Measurements from ENCODE around the gene C5AR2. TPM values are rescaled to one million over a fixed set of nuclear protein-coding genes. Genes with fewer than 3 reads are reported as not detected.
"Not testable (repeated sequence)": the region's sequence is repeated elsewhere in the genome, so short reads cannot be mapped to it uniquely, and the experiment has no call there.

C5AR2 gene
- total RNA-seq, 1 donor from 2014 or later, result 18.3 TPM

- no peak for TF ChIP-seq CTCF (IDR thresholded peaks at IDR 0.05)
- no peaks in the 10 kb centered on the region for H3K27me3 ChIP-seq
- DNase-seq (ENCODE audit: low spot score in 2 of 2), result no peak
- H3K36me3 ChIP-seq, result peaks cover 75 to 93% of the 10 kb centered on the region in 2 donors
- no peaks in the 10 kb centered on the region for H3K9me3 ChIP-seq
- H3K4me1 ChIP-seq, result no peaks in the 10 kb centered on the region
- no peak overlapping the region for H3K27ac ChIP-seq
- H3K4me3 ChIP-seq, result no peak overlapping the region
- intact Hi-C loops (cut with DNase I), result no loop called here
Measured at GRCh38 chr19:47356900-47357299, 24.9 kb downstream of the C5AR2 start.

GRCh38 chr19:47357788-47358680 is 26.1 kb downstream of the C5AR2 start:
- no peaks in the 10 kb centered on the region for H3K27me3 ChIP-seq
- TF ChIP-seq CTCF (IDR thresholded peaks at IDR 0.05), result no peak
- H3K36me3 ChIP-seq, result peaks cover 83 to 100% of the 10 kb centered on the region in 2 donors
- no peak for DNase-seq (ENCODE audit: low spot score in 2 of 2)
- no peak overlapping the region for H3K27ac ChIP-seq
- H3K4me3 ChIP-seq, result no peak overlapping the region
- H3K4me1 ChIP-seq, result no peaks in the 10 kb centered on the region
- intact Hi-C loops (cut with DNase I), result no loop called here
- H3K9me3 ChIP-seq, result no peaks in the 10 kb centered on the region

DNA sequence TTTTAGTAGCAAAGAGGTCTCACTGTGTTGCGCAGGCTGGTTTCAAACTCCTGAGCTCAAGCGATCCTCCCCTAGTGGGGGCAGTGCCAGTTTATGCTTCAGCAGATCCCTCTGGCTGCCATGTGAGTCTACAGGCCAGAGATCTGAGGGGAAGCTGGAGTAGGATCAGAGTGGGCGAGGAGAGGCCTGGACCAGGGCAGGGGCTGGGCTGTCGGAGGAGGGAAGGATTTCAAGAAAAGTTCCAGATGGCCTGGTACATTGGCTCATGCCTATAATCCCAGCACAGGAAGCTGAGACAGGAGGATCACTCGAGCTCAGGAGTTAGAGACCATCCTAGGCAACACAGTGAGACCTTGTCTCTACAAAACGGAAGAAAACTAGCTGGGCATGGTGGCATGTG is 27.0 kb downstream of the C5AR2 start:
- DNase-seq (ENCODE audit: low spot score in 2 of 2), result no peak
- Histone ChIP-seq H3K36me3 (peaks cover 83 to 100% of the 10 kb centered on the region in 2 donors), H3K27ac (no peak overlapping the region), H3K4me3 (no peak overlapping the region), H3K9me3 (no peaks in the 10 kb centered on the region), H3K4me1 (no peaks in the 10 kb centered on the region), H3K27me3 (no peaks in the 10 kb centered on the region)
- no peak for TF ChIP-seq CTCF (IDR thresholded peaks at IDR 0.05)
- intact Hi-C loops (cut with DNase I), result no loop called here

DNA sequence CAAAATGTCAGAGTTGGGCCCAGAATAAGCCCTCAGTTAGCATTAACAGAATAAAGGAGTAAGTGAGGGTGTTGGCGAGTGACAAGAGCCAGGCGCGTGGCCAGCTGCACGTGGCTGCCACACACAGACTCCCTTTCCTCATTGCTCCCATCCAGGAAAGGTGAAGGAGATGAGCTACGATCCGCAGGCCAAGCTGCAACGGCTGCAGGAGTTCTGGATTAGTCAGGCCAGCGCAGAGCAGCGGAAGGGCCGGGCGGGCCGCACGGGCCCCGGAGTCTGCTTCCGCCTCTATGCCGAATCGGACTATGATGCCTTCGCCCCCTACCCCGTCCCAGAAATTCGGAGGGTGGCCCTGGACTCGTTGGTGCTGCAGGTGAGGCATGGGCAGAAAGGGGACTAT is 30.3 kb downstream of the C5AR2 start:
- no peaks in the 10 kb centered on the region for H3K4me1 ChIP-seq
- no peaks in the 10 kb centered on the region for H3K27me3 ChIP-seq
- H3K9me3 ChIP-seq, result no peaks in the 10 kb centered on the region
- no peak overlapping the region for H3K27ac ChIP-seq
- H3K4me3 ChIP-seq, result no peak overlapping the region
- no peak for DNase-seq (ENCODE audit: low spot score in 2 of 2)
- TF ChIP-seq CTCF (IDR thresholded peaks at IDR 0.05), result no peak
- peaks cover 75 to 96% of the 10 kb centered on the region in 2 donors for H3K36me3 ChIP-seq
- intact Hi-C loops (cut with DNase I), result no loop called here

DNA sequence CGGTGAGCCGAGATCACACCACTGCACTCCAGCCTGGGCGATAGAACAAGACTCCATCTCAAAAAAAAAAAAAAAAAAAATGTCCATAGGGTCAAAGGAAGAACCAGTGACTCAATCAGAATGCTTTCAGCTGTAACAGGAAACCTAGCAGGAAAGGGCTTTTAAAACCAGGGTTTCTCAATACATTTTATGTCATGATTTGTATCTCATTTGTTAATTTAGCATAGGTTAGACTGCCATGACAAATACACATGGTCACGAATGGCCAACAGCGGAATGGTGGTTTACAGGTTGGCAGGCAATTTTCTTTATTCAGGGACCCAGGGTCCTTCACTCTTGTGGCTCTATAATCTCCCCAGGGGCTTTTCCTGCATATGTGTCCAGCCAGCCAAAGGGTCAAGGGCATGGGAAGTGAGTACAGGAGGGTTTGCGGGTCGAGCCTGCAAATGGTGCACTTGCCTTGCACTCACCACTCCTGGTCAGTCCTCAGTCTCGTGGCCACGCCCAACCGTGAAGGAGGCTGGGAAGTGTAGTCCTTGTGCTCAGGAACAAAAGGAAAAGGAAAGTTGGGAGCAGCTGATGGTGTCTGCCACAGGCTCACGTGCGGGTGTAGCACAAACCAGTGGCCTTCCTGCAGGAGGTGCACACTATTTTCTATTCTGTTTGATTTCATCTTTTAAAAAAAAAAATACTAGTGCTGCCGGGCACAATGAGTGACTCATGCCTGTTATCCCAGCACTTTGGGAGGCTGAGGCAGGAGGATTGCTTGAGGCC is 32.0 kb downstream of the C5AR2 start:
- TF ChIP-seq CTCF (IDR thresholded peaks at IDR 0.05), result no peak
- intact Hi-C loops (cut with DNase I), result no loop called here
- no peaks in the 10 kb centered on the region for H3K9me3 ChIP-seq
- no peaks in the 10 kb centered on the region for H3K27me3 ChIP-seq
- peaks cover 62 to 85% of the 10 kb centered on the region in 2 donors for H3K36me3 ChIP-seq
- no peaks in the 10 kb centered on the region for H3K4me1 ChIP-seq
- no peak overlapping the region for H3K27ac ChIP-seq
- H3K4me3 ChIP-seq, result no peak overlapping the region
- no peak for DNase-seq (ENCODE audit: low spot score in 2 of 2)

GRCh38 chr19:47365455-47365854 is 33.5 kb downstream of the C5AR2 start:
- H3K9me3 ChIP-seq; H3K27me3 ChIP-seq; H3K4me1 ChIP-seq; intact Hi-C loops (cut with DNase I); DNase-seq (ENCODE audit: low spot score in 2 of 2); H3K4me3 ChIP-seq; H3K27ac ChIP-seq: not testable (repeated sequence)
- H3K36me3 ChIP-seq, result peaks cover 62 to 84% of the 10 kb centered on the region in 2 donors

All from ascending aorta (tissue), 2 donors.